SH-SY5Y (cell line): ENCODE measurements around the gene RCAN1.

Source experiments
- GATA2 ChIP-seq: IDR thresholded peaks from 2 replicates; pipeline ENCODE4 v1.6.1; 2011; ENCODE audit warnings: mild to moderate bottlenecking, low read depth, low read length
- GATA3 ChIP-seq: IDR thresholded peaks from 2 replicates; pipeline ENCODE4 v1.6.1; 2011; ENCODE audit warnings: low read depth, mild to moderate bottlenecking, low read length, moderate library complexity

GRCh38 chr21:34615487-34615814, 538 bp upstream of the RCAN1 start:
- TF ChIP-seq GATA3 (no peak), GATA2 (no peak)
